HEK293T (cell line): ENCODE results near the gene SMTNL2.
"Not testable (repeated sequence)": the region's sequence is repeated elsewhere in the genome, so short reads cannot be mapped to it uniquely, and the experiment has no call there.

Experiments used
- CTCF ChIA-PET: fragments of 350-600 bp; formaldehyde crosslinking; extraction: SDS; loops from one replicate; lab custom pipeline; 2021; ENCODE audit warnings: antibody characterized with exemption, inconsistent platforms; lab: Yijun Ruan, JAX
- POLR2A ChIA-PET: fragments of 350-600 bp; formaldehyde crosslinking; extraction: SDS; loops from one replicate; lab custom pipeline; 2020; ENCODE audit warnings: antibody characterized with exemption, inconsistent platforms; lab: Yijun Ruan, JAX
- DNase-seq: peaks from one replicate; pipeline ENCODE4 v3.0.0; 2012; ENCODE audit warnings: mixed read lengths; ENCODE audit errors: extremely low spot score
- ARNT ChIP-seq: fragments of 450-650 bp; IDR thresholded peaks from 2 replicates; pipeline ENCODE4 v1.6.1; 2017; ENCODE audit warnings: mild to moderate bottlenecking
- BHLHE40 ChIP-seq: fragments of 450-650 bp; IDR thresholded peaks from 2 replicates; pipeline ENCODE4 v1.6.1; 2016; ENCODE audit warnings: mild to moderate bottlenecking, moderate library complexity, borderline replicate concordance
- CTBP1 ChIP-seq: fragments of 450-650 bp; IDR thresholded peaks from 2 replicates; pipeline ENCODE4 v1.6.1; 2016; ENCODE audit warnings: borderline replicate concordance
- ELF4 ChIP-seq: fragments of 450-650 bp; IDR thresholded peaks from 2 replicates; pipeline ENCODE4 v1.6.1; 2017; ENCODE audit warnings: antibody characterized with exemption
- FOXA1 ChIP-seq: fragments of 450-650 bp; IDR thresholded peaks from 2 replicates; pipeline ENCODE4 v1.6.1; 2016; ENCODE audit warnings: mild to moderate bottlenecking
- FOXK2 ChIP-seq: fragments of 450-650 bp; IDR thresholded peaks from 2 replicates; pipeline ENCODE4 v1.6.1; 2016; ENCODE audit warnings: mild to moderate bottlenecking
- FOXM1 ChIP-seq: fragments of 450-650 bp; IDR thresholded peaks from 2 replicates; pipeline ENCODE4 v1.6.1; 2017; ENCODE audit warnings: mild to moderate bottlenecking, borderline replicate concordance
- HDGF ChIP-seq: fragments of 450-650 bp; IDR thresholded peaks from 2 replicates; pipeline ENCODE4 v1.6.1; 2017; ENCODE audit warnings: antibody characterized with exemption, borderline replicate concordance
- L3MBTL2 ChIP-seq: fragments of 450-650 bp; conservative IDR thresholded peaks from 2 replicates; pipeline ENCODE4 v1.6.1; 2016; ENCODE audit warnings: mild to moderate bottlenecking
- LEF1 ChIP-seq: fragments of 450-650 bp; IDR thresholded peaks from 2 replicates; pipeline ENCODE4 v1.6.1; 2017; ENCODE audit warnings: mild to moderate bottlenecking, borderline replicate concordance
- NFRKB ChIP-seq: fragments of 450-650 bp; IDR thresholded peaks from 2 replicates; pipeline ENCODE4 v1.6.1; 2016; ENCODE audit warnings: mild to moderate bottlenecking, moderate library complexity
- SP1 ChIP-seq: fragments of 450-650 bp; IDR thresholded peaks from 2 replicates; pipeline ENCODE4 v1.6.1; 2017
- SUZ12 ChIP-seq: fragments of 450-650 bp; IDR thresholded peaks from 2 replicates; pipeline ENCODE4 v1.6.1; 2016; ENCODE audit warnings: mild to moderate bottlenecking
- TARDBP ChIP-seq: fragments of 450-650 bp; IDR thresholded peaks from 2 replicates; pipeline ENCODE4 v1.6.1; 2016
- ZNF384 ChIP-seq: fragments of 450-650 bp; IDR thresholded peaks from 2 replicates; pipeline ENCODE4 v1.6.1; 2016
- TF ChIP-seq, protein P1 (sequence below): fragments of 450-650 bp; IDR thresholded peaks from 2 replicates; pipeline ENCODE4 v1.6.1; 2016

Gene SMTNL2

DNA sequence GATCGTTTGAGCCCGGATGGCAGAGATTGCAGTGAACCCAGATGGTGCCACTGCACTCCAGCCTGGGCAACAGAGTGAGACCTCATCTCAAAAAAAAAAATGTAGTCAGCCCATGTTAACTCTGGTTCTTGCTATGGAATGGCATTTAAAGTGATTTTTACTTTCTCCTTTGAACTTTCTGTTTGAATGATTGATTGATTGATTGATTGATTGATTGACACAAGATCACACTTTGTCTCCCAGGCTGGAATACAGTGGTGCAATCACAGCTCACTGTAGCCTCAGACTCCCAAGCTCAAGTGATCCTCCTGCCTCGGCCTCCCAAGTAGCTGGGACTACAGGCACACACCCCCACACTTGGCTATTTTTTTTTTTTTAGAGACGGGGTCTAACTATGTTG is 17.0 kb downstream of the SMTNL2 start:
- TF ChIP-seq FOXK2 (no peak), ELF4 (no peak), FOXA1 (no peak), BHLHE40 (no peak)
- TF ChIP-seq, protein P1, sequence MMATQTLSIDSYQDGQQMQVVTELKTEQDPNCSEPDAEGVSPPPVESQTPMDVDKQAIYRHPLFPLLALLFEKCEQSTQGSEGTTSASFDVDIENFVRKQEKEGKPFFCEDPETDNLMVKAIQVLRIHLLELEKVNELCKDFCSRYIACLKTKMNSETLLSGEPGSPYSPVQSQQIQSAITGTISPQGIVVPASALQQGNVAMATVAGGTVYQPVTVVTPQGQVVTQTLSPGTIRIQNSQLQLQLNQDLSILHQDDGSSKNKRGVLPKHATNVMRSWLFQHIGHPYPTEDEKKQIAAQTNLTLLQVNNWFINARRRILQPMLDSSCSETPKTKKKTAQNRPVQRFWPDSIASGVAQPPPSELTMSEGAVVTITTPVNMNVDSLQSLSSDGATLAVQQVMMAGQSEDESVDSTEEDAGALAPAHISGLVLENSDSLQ = peak; percentile 92
- no peak for DNase-seq
- ChIA-PET CTCF (no interaction called here), POLR2A (interaction anchor here (1.2 kb wide), 1 partner anchor 21 kb away, joined by 4 read pairs; no protein-coding TSS in a partner anchor)

DNA sequence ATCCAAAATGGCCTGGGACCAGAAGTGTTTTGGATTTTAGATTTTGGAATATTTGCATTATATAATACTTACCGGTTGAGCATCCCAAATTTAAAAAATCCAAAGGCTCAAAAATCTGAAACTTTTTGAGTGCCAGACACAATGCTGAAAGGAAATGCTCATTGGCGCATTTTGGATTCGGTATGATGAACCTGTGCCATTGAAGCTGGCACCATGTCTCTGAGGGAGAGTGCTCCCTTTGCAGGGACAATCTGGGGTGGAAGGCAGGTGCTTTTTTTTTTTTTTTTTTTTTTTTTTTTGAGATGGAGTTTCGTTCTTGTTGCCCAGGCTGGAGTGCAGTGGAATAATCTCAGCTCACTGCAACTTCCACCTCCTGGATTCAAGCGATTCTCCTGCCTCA is 17.7 kb downstream of the SMTNL2 start:
- POLR2A ChIA-PET = no interaction called here
- no peak for TF ChIP-seq FOXA1
- TF ChIP-seq ARNT = no peak
- no peak for TF ChIP-seq SP1
- no peak for TF ChIP-seq ELF4
- no peak for DNase-seq
- CTCF ChIA-PET = interaction anchor here (0.6 kb wide), 2 partner anchors 181 to 231 kb away, joined by 3 to 4 read pairs; no protein-coding TSS in a partner anchor

DNA sequence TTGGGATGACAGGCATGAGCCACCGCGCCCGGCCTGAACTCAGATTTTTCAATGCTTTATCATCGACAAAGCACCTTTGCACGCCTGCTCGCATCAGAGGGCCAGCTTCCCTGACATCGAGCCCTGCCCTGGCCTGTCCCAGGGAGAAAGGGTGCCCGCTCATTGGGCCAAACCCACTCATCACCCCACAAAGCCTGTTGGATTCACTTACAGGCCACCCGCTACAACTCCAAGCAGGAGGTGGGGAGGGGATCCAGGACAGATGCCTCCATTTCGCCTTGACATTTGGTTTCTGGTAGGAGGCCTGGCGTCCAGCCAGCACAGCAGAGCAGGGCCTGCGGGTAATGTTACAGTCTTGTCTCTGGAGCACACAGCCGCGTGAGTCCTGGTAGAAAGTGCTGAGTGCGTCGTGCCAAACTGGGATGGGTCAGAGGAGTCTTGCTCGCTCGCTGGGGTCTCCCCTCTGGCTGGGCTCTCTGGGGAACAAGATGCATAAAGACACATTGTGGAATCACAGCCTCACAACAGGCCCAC is 19.8 kb downstream of the SMTNL2 start:
- CTCF ChIA-PET = no interaction called here
- no peak for TF ChIP-seq CTBP1
- TF ChIP-seq TARDBP = no peak
- peak; percentile 40; the same call in 1 of the 2 replicates for TF ChIP-seq L3MBTL2
- TF ChIP-seq ZNF384 = no peak
- TF ChIP-seq, protein P1 = no peak
- DNase-seq = peak; percentile 73
- POLR2A ChIA-PET = interaction anchor here (1.4 kb wide), 1 partner anchor 49 kb away, joined by 3 read pairs; the partner anchor contains the start of gene MYBBP1A

DNA sequence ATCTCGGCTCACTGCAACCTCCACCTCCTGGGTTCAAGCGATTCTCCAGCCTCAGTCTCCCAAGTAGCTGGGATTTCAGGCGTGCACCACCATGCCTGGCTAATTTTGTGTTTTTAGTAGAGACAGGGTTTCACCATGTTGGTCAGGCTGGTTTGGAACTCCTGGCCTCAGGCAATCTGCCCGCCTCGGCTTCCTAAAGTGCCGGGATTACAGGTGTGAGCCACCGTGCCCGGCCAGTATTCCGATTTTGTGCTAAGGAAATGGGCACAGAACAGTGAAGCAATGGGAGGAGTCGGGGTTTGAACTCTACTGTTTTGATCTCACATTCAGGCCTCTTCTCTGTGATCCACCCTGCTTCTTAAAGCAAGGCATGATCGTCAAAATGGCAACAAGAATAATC is 20.4 kb downstream of the SMTNL2 start:
- POLR2A ChIA-PET = interaction anchor here (1.4 kb wide), 1 partner anchor 49 kb away, joined by 3 read pairs; the partner anchor contains the start of gene MYBBP1A
- CTCF ChIA-PET, DNase-seq: not testable (repeated sequence)

- DNase-seq = no peak
- TF ChIP-seq ARNT (no peak), ELF4 (no peak), FOXK2 (no peak), CTBP1 (no peak), LEF1 (no peak), NFRKB (no peak), FOXM1 (no peak), FOXA1 (no peak), HDGF (no peak), TARDBP (no peak), SUZ12 (no peak)
- TF ChIP-seq, protein P1 = no peak
- CTCF ChIA-PET = no interaction called here
- POLR2A ChIA-PET = no interaction called here
These were observed 21.5 kb downstream of the SMTNL2 start for GRCh38 chr17:4605826-4606225.

DNA sequence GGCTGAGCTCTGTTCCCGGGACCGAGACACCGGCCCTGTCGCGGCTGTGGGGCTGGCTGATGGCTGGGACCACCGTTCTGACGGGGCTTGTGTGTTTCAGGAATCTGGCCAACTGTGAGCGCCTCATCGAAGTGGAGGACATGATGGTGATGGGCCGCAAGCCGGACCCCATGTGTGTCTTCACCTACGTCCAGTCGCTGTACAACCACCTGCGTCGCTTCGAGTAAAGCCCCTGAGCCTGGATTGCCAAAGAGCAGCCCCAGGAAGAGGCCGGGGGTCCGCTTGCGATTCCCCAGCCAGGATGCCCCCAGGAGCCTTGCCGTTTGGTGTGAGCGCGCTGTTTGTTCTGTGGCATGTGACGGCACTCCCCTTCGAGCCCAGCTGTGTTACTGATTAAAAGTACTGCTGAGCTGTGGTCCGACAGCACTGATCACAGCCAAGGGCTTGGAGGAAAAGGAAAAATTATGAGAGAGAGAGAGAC is 23.0 kb downstream of the SMTNL2 start:
- TF ChIP-seq HDGF (no peak), ELF4 (no peak), ARNT (no peak), L3MBTL2 (no peak), FOXM1 (no peak), CTBP1 (no peak), ZNF384 (no peak), SUZ12 (no peak), FOXK2 (no peak), NFRKB (no peak), BHLHE40 (no peak), TARDBP (no peak)
- TF ChIP-seq, protein P1 = no peak
- ChIA-PET CTCF (interaction anchor here (0.6 to 1.2 kb wide), 4 partner anchors 9 to 108 kb away, joined by 3 to 8 read pairs (median 4); no protein-coding TSS in a partner anchor), POLR2A (interaction anchor here (1.3 kb wide), 1 partner anchor 52 kb away, joined by 4 read pairs; the partner anchor contains the start of gene MYBBP1A)
- no peak for DNase-seq
